GM19099 (cell line): Measurements from ENCODE around the gene ATPAF1.

Source experiments
- POLR2A ChIP-seq: IDR thresholded peaks from 3 replicates; pipeline ENCODE4 v1.6.1; 2011; ENCODE audit warnings: low read depth; ENCODE audit not compliant: insufficient read length; ENCODE audit errors: extremely low read depth

Gene ATPAF1

GRCh38 chr1:46657775-46658174 is 10.4 kb downstream of the ATPAF1 start:
- no peak for TF ChIP-seq POLR2A

GRCh38 chr1:46656643-46657042 is 11.5 kb downstream of the ATPAF1 start:
- TF ChIP-seq POLR2A = no peak

DNA sequence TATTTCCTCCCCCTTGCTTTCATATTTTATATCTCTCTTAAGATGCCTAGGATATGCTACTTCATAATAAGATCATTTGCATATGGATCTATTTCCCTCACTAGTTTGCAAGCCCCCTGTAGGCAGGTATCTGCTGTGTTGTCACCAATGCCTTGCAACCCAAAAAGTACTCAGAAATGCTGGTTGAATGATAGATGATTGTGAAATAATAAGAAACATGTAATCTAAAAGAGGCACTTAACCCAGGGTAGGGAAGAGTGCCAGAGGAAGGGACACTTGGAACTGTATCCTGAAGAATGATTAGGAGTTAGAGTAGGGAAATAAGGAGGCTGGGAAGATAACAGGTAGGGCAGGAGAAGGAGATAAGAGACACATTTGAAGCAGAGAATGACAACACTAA is 12.3 kb downstream of the ATPAF1 start:
- TF ChIP-seq POLR2A = no peak

DNA sequence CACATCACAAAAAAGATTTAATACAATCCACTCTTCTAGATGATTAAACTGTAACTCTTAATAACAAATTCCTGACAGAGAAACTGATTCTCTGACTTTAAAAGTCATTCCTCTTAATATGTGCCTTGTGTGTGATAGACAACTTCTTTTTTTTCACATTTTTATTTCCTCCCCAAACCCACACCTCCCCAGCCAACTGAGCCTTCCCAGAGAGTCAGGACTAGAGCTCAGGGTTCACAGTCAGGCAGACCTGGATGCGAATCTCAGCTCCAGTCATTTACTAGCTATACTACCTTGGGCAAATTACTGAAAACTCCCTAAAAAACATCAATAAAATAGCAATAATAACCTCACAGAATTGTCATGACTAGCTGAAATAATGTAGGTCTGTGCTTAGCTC is 14.2 kb downstream of the ATPAF1 start:
- no peak for TF ChIP-seq POLR2A

GRCh38 chr1:46653405-46653958 is 14.7 kb downstream of the ATPAF1 start:
- TF ChIP-seq POLR2A = no peak

GRCh38 chr1:46652321-46653100 is 15.7 kb downstream of the ATPAF1 start:
- no peak for TF ChIP-seq POLR2A

DNA sequence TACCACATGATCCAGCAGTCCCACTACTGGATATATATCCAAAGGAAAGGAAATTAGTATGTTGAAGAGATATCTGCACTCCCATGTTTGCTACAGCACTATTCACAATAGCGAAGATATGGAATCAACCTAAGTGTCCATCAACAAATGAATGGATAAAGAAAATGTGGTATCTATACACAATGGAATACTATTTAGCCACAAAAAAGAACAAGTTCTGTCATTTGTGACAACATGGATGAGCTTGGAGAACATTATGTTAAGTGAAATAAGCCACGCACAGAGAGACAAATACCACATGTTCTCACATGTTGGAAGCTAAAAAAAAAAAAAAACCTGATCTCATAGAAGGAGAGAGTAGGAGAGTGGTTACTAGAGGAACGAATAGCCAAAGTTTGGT is 17.7 kb downstream of the ATPAF1 start:
- no peak for TF ChIP-seq POLR2A

GRCh38 chr1:46649764-46650163 is 18.4 kb downstream of the ATPAF1 start:
- TF ChIP-seq POLR2A = no peak

DNA sequence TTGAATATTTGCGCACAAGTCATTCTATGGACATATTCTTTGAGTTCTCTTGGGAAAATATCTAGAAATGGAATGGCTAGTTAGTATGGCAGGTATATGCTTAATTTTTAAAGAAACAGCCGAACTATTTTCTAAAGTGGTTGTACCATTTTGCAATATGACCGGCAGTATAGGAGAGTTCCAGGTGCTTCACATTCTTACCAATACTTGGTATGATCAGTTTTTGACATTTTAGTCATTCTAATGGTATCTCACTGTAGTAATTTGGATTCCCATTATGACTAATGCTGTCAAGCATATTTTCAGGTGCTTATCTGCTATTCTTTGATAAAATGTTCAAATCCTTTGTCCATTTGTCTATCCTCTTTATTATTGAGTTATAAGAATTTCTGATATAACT is 20.6 kb downstream of the ATPAF1 start:
- TF ChIP-seq POLR2A = no peak

- TF ChIP-seq POLR2A = no peak
Observed at GRCh38 chr1:46646844-46647243, 21.3 kb downstream of the ATPAF1 start.

GRCh38 chr1:46646331-46646730 is 21.8 kb downstream of the ATPAF1 start:
- TF ChIP-seq POLR2A = no peak

DNA sequence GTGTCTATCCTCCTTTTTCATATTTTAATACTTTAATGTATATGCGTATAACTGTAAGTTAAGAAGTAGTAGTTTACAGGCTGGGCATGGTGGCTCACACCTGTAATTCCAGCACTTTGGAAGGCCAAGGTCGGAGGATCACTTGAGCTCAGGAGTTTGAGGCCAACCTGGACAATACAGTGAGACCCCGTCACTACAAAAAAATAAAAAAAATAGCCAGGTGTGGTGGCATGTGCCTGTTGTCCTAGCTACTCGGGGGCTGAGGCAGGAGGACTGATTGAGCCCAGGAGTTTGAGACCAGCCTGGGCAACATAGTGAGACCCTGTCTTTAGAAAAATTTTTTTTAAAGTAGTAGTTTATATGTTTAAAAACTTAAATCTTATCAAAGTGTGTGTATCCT is 22.3 kb downstream of the ATPAF1 start:
- TF ChIP-seq POLR2A = no peak

DNA sequence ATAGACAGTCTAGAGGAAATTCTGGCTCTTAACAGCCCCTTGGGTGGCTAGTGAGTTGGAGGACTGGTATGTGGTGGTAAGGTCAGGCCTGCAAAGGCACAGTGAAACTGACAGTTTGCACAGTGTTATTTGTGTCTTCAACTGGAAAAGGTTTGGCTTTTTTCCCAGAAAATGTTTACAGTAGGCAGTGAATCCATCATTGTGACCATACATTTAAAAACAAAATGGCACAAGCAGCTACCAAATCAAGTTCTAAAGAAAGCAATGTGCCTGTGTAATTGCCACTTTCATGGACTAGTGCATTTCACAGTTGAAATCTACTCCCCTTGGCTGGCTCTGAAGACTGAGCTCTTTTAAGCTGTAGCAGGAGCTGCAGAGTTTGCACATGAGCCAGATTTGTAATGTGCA is 24.8 kb downstream of the ATPAF1 start:
- TF ChIP-seq POLR2A = no peak

GRCh38 chr1:46642115-46642680 is 26.0 kb downstream of the ATPAF1 start:
- no peak for TF ChIP-seq POLR2A

GRCh38 chr1:46639547-46639946 is 28.6 kb downstream of the ATPAF1 start:
- no peak for TF ChIP-seq POLR2A

- no peak for TF ChIP-seq POLR2A
Observed at GRCh38 chr1:46638921-46639320, 29.2 kb downstream of the ATPAF1 start.
